GM18502 (cell line): ENCODE results near the gene CDCA5.

Experiments used
- ATAC-seq: cut with Tn5 transposase; IDR thresholded peaks from one replicate; pipeline ENCODE4 v1.9.1; 2021; ENCODE audit warnings: mild to moderate bottlenecking; ENCODE audit not compliant: unreplicated experiment, poor library complexity

CDCA5 gene

DNA sequence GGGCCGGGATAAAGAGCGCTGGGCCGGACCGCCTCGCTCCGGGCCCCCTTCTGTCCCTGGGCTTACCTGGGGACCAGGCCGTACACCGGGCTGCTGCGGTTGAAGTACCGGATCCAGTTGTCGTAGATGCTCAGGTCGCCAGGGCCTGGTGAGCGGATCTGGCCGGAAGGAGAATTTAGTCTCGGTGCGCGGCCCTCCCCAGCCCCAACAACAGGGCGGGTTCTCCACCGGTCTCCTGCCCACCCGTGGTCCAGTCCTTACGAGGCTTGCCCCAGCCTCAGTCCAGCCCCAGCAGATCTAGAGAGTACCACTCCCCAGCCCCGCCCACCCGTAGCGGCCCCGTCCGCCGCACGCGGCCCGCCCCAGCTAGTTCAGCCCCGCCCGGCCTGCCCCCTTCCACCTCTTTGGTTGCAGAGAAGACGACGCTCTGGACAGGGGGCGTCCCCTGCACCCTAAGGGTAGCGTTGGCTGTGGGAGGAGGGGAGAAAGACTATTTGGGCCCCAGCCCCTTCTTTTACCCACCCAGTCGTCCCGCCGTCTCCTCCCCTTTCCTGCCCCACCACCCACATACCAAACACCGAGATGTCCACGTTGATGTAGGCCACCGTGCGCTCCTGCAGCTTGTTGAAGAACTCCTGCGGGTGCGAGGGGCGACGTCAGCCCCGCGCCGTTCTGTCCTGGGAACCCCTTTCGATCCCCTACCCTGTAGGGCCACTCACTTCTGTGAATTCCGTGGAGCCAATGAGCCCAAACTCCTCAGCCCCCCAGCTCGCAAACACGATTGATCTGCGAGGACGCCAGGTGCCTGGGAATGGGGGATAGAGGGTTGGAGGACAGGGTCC is 36.0 kb downstream of the CDCA5 start:
- ATAC-seq, result no peak

DNA sequence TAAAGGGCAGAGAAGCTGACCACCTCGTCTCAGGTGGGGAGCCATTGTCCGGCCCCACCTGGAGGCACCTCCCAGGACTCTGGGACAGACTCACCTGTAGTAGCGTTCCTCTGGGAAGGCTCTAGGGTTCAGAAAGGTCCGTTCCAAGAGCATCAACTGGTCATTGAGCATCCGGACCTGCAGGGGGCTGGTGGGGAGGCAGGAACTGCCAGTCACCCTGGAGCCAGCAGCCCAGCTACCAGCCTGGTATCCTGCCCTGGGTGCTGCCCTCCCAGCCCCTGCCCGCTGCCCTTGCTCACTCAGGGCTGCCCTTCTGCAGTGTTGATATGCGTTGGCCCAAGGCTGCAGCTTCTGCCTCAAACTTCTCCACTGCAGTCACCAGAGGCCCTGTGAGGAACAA is 38.1 kb downstream of the CDCA5 start:
- no peak for ATAC-seq

DNA sequence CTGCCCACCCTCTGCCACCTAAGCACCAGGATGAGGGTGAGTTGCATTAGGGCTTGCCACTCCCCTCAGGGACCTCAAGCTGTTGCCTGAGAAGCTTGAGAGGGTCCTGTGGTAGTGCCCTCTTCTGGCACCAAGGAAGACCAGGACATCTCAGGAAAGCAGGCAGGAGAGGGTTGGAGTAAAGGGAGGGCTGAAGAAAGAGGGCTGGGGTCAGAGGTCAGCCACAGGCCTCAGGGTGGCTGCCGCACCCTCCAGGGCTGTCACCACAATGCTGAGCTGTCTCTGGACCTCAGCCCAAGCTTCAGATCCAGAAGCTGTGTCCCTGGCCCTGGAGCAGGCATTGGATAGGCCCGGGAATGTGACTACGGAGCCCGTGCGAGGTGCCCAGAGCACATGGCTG is 38.8 kb downstream of the CDCA5 start:
- no peak for ATAC-seq

DNA sequence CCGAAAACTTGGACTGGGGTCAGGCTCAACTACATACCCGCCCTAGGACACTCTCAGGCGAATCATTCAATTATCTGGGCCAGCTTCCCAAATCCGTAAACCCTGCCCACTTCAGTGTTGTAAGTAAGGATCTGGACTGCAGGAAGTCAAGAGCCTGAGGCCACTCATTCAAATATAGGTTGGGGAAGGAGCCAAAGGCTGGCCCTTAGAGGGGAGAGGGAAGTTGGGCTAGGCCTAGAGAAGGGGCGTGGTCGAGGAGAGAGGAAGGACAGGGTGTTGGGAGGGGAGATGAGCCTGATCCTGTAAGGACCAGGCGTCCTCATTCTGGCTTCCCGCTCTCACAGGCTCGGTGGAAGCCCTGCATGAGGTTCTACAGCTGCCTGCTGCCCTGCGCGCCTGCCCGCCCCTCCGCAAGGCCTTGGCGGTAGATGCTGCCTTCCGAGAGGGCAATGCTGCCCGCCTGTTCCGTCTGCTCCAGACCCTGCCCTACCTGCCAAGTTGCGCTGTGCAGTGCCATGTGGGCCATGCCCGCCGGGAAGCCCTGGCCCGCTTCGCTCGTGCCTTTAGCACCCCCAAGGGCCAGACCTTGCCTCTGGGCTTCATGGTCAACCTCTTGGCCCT is 39.8 kb downstream of the CDCA5 start:
- ATAC-seq, result no peak

DNA sequence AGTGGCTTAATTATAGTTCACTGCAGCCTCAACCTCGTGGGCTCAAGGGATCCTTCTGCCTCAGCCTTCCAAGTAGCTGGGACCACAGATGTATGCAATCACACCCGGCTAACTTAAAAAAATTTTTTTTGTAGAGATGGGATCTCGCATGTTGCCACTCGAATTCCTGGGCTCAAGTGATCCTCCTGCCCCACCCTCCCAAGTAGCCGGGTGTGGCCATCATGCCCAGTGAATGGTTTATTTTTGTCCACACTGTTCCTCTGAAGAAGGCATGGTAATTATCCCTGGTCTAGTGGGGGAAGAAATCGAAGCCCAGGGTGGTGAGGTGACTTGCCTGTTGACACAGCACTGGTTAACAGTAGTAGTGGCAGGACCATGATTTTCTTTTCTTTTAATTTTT is 40.9 kb downstream of the CDCA5 start:
- no peak for ATAC-seq

DNA sequence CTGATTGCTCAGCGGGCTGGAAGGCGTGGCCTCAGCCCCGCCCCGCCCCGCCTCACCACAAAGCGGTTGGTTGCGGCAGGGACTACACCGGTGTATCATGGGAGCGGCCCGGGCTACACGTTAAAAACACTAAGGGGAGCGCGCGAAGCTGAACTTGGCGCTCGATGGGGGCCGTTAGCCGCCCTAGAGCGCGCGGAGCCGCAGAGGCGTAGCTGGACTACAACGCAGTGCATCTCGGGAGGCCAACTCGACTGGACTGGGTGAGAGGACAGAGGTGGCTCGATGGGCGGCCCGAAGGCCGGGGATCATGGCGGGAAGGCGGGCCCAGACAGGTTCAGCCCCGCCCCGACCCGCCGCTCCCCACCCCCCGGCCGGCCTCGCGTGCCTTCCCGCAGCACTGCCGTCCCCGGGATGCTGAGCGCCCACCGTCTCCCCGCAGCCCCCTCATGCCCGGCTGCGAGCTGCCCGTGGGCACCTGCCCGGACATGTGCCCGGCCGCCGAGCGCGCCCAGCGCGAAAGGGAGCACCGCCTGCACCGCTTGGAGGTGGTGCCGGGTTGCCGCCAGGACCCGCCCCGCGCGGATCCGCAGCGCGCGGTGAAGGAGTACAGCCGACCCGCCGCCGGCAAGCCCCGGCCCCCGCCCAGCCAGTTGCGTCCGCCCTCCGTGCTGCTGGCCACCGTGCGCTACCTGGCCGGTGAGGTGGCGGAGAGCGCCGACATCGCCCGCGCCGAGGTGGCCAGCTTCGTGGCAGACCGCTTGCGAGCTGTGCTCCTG is 42.8 kb downstream of the CDCA5 start, which contains the start of gene SAC3D1:
TSS of gene SAC3D1 (plus strand) at position 364 of the 776 bp plus-strand sequence. CDS start at position 447, 83 bp downstream.
- ATAC-seq, result peak; percentile 82

DNA sequence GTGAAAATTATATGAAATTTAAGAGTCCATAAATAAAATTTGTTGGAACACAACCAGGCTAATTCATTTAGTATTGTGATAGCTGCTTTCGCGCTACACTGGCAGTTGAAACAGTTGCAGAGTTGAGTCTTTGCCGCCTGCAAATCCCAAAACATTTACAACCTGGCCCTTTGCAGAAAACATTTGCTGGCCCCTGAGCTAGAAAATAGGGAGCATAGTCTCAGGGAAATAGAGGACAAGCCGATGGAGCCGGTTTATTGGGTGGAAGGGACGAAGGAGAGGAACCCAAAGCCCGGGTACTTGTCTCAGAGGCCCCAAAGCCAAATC is 43.4 kb downstream of the CDCA5 start:
- ATAC-seq, result no peak

DNA sequence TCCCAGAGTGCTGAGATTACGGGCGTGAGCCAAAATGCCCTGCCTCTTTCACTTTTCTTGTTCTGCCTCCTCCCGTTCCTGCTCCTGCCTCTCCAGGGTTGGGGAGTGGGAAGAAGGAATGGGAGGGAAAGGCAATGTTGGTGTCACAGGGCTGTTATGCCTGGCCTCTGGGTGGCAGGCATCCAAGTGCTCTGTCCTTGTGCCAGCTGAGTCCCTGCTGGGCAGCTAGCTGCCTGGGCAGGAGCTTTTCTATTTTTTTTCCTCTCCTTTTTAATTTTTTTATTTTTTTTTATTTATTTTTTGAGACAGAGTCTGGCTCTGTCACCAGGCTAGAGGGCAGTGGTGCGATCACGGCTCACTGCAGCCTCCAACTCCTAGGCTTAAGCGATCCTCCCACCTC is 46.9 kb downstream of the CDCA5 start:
- no peak for ATAC-seq

DNA sequence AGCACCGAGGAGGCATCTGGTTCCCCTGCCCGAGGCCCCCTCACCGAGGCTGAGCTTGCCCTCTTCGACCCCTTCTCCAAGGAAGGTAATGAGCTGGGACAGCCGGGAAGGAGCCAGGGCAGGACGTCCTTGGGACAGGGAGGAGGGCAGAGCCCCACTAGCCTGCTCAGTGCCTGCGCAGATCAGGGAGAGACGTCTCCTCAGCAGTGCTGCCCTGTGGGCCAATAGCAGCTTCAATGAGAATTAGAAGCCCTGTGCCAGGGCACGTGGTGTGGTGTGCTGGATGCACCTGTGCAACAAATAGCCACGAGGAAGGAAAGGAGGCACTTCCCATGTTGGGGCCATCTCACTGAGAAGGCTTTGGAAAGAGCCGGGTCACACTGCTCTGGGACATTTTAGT is 48.3 kb downstream of the CDCA5 start:
- no peak for ATAC-seq

DNA sequence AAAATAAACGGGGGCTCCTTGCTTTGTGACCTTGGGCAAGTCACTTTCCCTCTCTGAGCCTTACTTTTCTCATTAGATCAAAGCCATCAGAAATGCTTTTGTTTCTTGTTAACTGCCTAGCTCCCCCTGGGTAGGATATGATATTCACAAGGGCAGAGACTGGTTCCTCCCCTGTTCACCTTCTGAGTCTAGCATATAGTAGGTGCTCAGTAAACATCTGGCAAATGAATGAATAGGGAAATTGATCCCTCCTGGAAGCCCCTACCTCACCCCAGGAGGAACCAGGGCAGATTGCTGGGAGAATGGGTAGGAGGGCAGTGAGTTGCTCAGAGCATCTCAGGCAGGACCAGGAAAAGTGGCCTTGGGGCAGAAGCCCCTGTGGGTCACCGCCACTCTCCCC is 49.4 kb downstream of the CDCA5 start:
- no peak for ATAC-seq

DNA sequence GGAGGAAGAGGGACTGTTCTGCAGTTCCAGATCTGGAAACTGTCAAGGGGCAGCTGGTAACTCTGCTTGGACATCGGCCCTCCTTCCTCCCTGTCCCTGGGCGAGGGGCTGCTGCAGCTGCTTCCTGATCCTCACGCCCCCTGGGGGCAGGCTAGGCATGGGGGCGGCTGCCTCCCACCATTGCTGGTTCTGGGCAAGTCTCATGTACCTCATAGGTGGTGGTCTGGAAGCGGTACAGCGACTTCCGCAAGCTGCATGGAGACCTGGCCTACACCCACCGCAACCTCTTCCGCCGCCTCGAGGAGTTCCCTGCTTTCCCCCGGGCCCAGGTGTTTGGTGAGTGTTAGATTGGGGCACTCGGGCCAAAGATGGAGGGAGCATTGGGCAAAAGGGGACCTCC is 51.6 kb downstream of the CDCA5 start:
- ATAC-seq, result no peak
